Mesendoderm (in vitro differentiated cells): ENCODE data around the gene DEGS2.
A peak's percentile ranks its signal among the peaks of the same experiment; 100 is the strongest.

Source experiments
- DNase-seq: peaks from one replicate; pipeline ENCODE4 v3.0.0; 2013
- H2AK5ac ChIP-seq: 2 replicates; pipeline ENCODE4 v1.6.1; 2013; ENCODE audit warnings: low read length, inconsistent platforms
- H2BK120ac ChIP-seq: 2 replicates; pipeline ENCODE4 v1.6.1; 2013; ENCODE audit warnings: low read depth, mild to moderate bottlenecking, low read length, moderate library complexity, mixed read lengths
- H2BK15ac ChIP-seq: replicated peaks from 2 replicates; pipeline ENCODE4 v1.6.1; 2013; ENCODE audit warnings: low read depth, mild to moderate bottlenecking, moderate library complexity
- H2BK5ac ChIP-seq: 2 replicates; pipeline ENCODE4 v1.6.1; 2013; ENCODE audit warnings: low read length, inconsistent platforms
- H3K18ac ChIP-seq: 2 replicates; pipeline ENCODE4 v1.6.1; 2013; ENCODE audit warnings: mild to moderate bottlenecking, low read length, mixed read lengths
- H3K23ac ChIP-seq: one replicate; pipeline ENCODE4 v1.6.1; 2013; ENCODE audit warnings: low read length
- H3K27ac ChIP-seq: 2 replicates; pipeline ENCODE4 v1.5.1; 2013; ENCODE audit warnings: low read depth, mild to moderate bottlenecking, inconsistent platforms, low read length, moderate library complexity
- H3K27me3 ChIP-seq: 2 replicates; pipeline ENCODE4 v1.6.1; 2013; ENCODE audit warnings: low read length, control low read depth, mild to moderate bottlenecking, inconsistent platforms; ENCODE audit not compliant: insufficient read depth, poor library complexity
- H3K36me3 ChIP-seq: 2 replicates; pipeline ENCODE4 v1.6.1; 2013; ENCODE audit warnings: low read length, inconsistent platforms; ENCODE audit not compliant: control insufficient read depth, insufficient read depth
- H3K4ac ChIP-seq: one replicate; pipeline ENCODE4 v1.6.1; 2013; ENCODE audit warnings: low read depth, mild to moderate bottlenecking, low read length, moderate library complexity
- H3K4me1 ChIP-seq: 2 replicates; pipeline ENCODE4 v1.6.1; 2013; ENCODE audit warnings: low read depth, low read length, inconsistent platforms; ENCODE audit not compliant: control insufficient read depth
- H3K4me2 ChIP-seq: 2 replicates; pipeline ENCODE4 v1.6.1; 2013; ENCODE audit warnings: low read length
- H3K4me3 ChIP-seq: 2 replicates; pipeline ENCODE4 v1.5.1; 2013; ENCODE audit warnings: mild to moderate bottlenecking, low read length
- H3K56ac ChIP-seq: one replicate; pipeline ENCODE4 v1.6.1; 2013; ENCODE audit warnings: low read length
- H3K79me1 ChIP-seq: 2 replicates; pipeline ENCODE4 v1.6.1; 2013; ENCODE audit warnings: low read length, inconsistent platforms
- H3K79me2 ChIP-seq: 2 replicates; pipeline ENCODE4 v1.6.1; 2013; ENCODE audit warnings: mild to moderate bottlenecking, low read length; ENCODE audit not compliant: control insufficient read depth, insufficient read depth
- H3K9ac ChIP-seq: 2 replicates; pipeline ENCODE4 v1.6.1; 2013; ENCODE audit warnings: low read length, inconsistent platforms
- H4K5ac ChIP-seq: one replicate; pipeline ENCODE4 v1.6.1; 2013; ENCODE audit warnings: low read length
- H4K8ac ChIP-seq: one replicate; pipeline ENCODE4 v1.6.1; 2013; ENCODE audit warnings: low read depth, mild to moderate bottlenecking, control low read depth, low read length, moderate library complexity
- WGBS: extraction: QIAGEN DNeasy Blood & Tissue Kit; methylation state at CpG from one replicate; pipeline ENCODE4 v1.1.7; 2013; ENCODE audit warnings: low lambda C conversion rate, missing lambda C conversion rate; ENCODE audit not compliant: insufficient coverage; ENCODE audit errors: extremely low coverage; 5-methylcytosine and 5-hydroxymethylcytosine counted together

The DEGS2 gene

DNA sequence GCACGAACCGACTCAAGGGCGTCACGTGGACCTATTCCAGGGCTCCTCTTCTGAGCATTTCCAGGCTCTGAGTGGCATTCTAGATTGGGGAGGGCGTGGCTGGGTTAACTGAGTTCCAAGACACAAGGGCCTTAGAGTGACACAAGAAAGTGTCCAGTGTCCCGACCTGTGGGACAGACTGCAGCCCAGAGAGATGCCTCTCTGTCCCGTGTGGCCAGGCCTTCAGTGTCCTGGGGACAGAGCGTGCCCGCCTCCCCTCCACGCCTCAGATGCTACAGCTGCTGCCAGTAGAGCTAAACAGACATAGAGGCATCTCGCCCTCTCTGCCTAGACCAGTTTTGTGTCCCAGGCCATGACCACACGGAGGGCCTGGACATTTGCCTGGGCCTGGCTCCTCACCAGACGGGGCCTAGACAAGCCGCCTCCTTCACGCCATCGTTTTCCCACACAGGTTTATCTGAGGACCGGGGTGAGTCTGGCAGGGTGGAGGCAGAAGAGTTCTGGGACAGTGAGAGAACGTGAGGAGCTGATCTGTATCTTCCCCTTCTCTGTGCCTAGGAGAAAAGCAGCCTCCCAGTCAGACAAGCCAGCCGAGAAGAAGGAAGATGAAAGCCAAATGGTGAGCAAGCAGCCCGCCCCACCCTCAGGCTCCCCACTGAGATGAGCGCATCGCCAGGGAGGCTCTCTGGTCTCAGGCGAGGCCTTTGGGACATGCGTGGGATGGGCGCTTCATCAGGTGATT is 27.1 kb downstream of the DEGS2 start:
- H3K36me3 ChIP-seq: no peaks in the 10 kb centered on the region
- no peak overlapping the region for H2BK120ac ChIP-seq
- no peak overlapping the region for H3K27ac ChIP-seq
- H3K4me2 ChIP-seq: no peak overlapping the region
- no peak for DNase-seq
- no peak overlapping the region for H2BK15ac ChIP-seq
- no peaks in the 10 kb centered on the region for H3K79me2 ChIP-seq
- H4K8ac ChIP-seq: no peak overlapping the region
- H2BK5ac ChIP-seq: no peak overlapping the region
- H3K9ac ChIP-seq: no peak overlapping the region
- no peak overlapping the region for H3K23ac ChIP-seq
- no peaks in the 10 kb centered on the region for H3K79me1 ChIP-seq
- WGBS: no CpG with 5 or more reads among the region's 25 CpGs
- H2AK5ac ChIP-seq: no peak overlapping the region
- H3K27me3 ChIP-seq: no peaks in the 10 kb centered on the region
- H3K4ac ChIP-seq: no peak overlapping the region
- no peak overlapping the region for H3K18ac ChIP-seq
- no peak overlapping the region for H3K4me3 ChIP-seq
- H4K5ac ChIP-seq: no peak overlapping the region
- H3K4me1 ChIP-seq: no peaks in the 10 kb centered on the region
- H3K56ac ChIP-seq: no peak overlapping the region

GRCh38 chr14:100131181-100131580 is 28.3 kb downstream of the DEGS2 start:
- Histone ChIP-seq H3K4me2 (no peak overlapping the region), H3K27ac (no peak overlapping the region), H2AK5ac (no peak overlapping the region), H3K9ac (no peak overlapping the region), H4K5ac (no peak overlapping the region), H3K18ac (no peak overlapping the region), H3K79me2 (no peaks in the 10 kb centered on the region), H3K23ac (no peak overlapping the region), H4K8ac (no peak overlapping the region), H2BK15ac (no peak overlapping the region), H3K4me3 (no peak overlapping the region), H3K56ac (peak overlapping the region; percentile 11), H3K27me3 (no peaks in the 10 kb centered on the region), H3K36me3 (no peaks in the 10 kb centered on the region), H3K4ac (no peak overlapping the region), H3K79me1 (no peaks in the 10 kb centered on the region), H2BK120ac (no peak overlapping the region), H3K4me1 (no peaks in the 10 kb centered on the region), H2BK5ac (no peak overlapping the region)
- no CpG with 5 or more reads among the region's 6 CpGs for WGBS
- DNase-seq: peak; percentile 59

GRCh38 chr14:100130521-100130920 is 28.9 kb downstream of the DEGS2 start:
- Histone ChIP-seq H3K27me3 (no peaks in the 10 kb centered on the region), H4K8ac (no peak overlapping the region), H3K4me3 (no peak overlapping the region), H3K23ac (no peak overlapping the region), H3K9ac (no peak overlapping the region), H3K4me2 (no peak overlapping the region), H3K4me1 (no peaks in the 10 kb centered on the region), H3K18ac (no peak overlapping the region), H2BK15ac (no peak overlapping the region), H2BK5ac (no peak overlapping the region), H2BK120ac (no peak overlapping the region), H4K5ac (no peak overlapping the region), H3K79me2 (no peaks in the 10 kb centered on the region), H3K56ac (no peak overlapping the region), H2AK5ac (no peak overlapping the region), H3K27ac (no peak overlapping the region), H3K79me1 (no peaks in the 10 kb centered on the region), H3K4ac (no peak overlapping the region), H3K36me3 (no peaks in the 10 kb centered on the region)
- WGBS: no CpG with 5 or more reads among the region's 11 CpGs
- DNase-seq: no peak

DNA sequence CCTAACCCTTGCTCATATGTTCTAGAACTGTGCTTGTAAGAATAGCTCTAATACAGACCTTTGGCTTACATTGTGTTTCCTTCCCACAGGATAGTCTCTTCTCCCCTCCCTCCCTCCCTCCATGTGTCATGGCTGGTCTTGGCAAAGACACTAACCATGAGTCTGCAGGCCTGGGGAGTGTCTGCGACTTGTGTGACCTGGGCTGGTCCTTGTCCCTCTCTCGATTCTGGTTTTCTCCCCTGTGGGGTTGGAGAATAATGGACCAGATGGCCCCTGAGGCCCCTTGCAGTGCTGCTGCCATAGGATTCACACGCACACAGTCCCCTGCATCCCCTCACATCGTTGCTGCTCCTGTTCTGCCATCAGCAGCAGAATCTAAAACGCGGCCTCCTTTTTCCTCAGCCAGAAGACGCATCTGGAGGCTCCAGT is 30.3 kb downstream of the DEGS2 start:
- WGBS: no CpG with 5 or more reads among the region's 7 CpGs
- H3K4me1 ChIP-seq: no peaks in the 10 kb centered on the region

DNA sequence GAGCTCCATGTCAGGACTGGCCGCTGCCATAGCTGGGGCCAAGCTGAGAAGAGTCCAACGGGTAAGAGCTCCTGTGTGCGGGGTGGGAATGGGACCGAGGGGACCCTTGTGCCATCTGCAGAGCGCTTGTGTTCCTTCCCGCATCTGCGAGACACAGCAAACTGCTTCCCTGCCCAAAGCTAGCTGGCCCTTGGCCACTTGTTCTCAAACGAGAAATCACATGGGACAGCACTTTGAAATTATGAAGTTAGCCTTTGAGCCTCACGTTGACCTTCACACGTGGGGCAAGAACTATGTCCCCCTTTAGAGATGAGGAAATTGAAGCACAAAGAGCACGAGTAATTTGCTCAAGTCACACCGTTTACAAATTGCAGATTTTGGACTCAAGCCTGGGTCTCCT is 30.8 kb downstream of the DEGS2 start:
- H3K79me1 ChIP-seq: no peaks in the 10 kb centered on the region
- H2AK5ac ChIP-seq: no peak overlapping the region
- no peaks in the 10 kb centered on the region for H3K27me3 ChIP-seq
- H2BK120ac ChIP-seq: no peak overlapping the region
- no peak overlapping the region for H2BK5ac ChIP-seq
- no peak overlapping the region for H4K5ac ChIP-seq
- H3K56ac ChIP-seq: no peak overlapping the region
- H3K36me3 ChIP-seq: no peaks in the 10 kb centered on the region
- no peak overlapping the region for H4K8ac ChIP-seq
- H3K4me3 ChIP-seq: no peak overlapping the region
- no peak overlapping the region for H3K23ac ChIP-seq
- no peak overlapping the region for H3K4ac ChIP-seq
- H2BK15ac ChIP-seq: no peak overlapping the region
- H3K27ac ChIP-seq: no peak overlapping the region
- DNase-seq: no peak
- no peaks in the 10 kb centered on the region for H3K79me2 ChIP-seq
- no CpG with 5 or more reads among the region's 12 CpGs for WGBS
- H3K18ac ChIP-seq: no peak overlapping the region
- H3K9ac ChIP-seq: no peak overlapping the region
- H3K4me1 ChIP-seq: no peaks in the 10 kb centered on the region
- H3K4me2 ChIP-seq: no peak overlapping the region

More for the DNA sequence above, 30.3 kb downstream of the DEGS2 start:
- no peaks in the 10 kb centered on the region for H3K27me3 ChIP-seq
- no peak for DNase-seq
- no peak overlapping the region for H3K23ac ChIP-seq
- H3K79me2 ChIP-seq: no peaks in the 10 kb centered on the region
- H3K27ac ChIP-seq: no peak overlapping the region
- no peaks in the 10 kb centered on the region for H3K36me3 ChIP-seq
- no peak overlapping the region for H4K8ac ChIP-seq
- no peak overlapping the region for H3K4ac ChIP-seq
- no peak overlapping the region for H3K9ac ChIP-seq
- H2BK15ac ChIP-seq: no peak overlapping the region
- no peak overlapping the region for H3K4me3 ChIP-seq
- no peak overlapping the region for H3K4me2 ChIP-seq
- H3K18ac ChIP-seq: no peak overlapping the region
- H3K56ac ChIP-seq: no peak overlapping the region
- no peak overlapping the region for H2BK120ac ChIP-seq
- H2AK5ac ChIP-seq: no peak overlapping the region
- no peak overlapping the region for H2BK5ac ChIP-seq
- no peak overlapping the region for H4K5ac ChIP-seq
- no peaks in the 10 kb centered on the region for H3K79me1 ChIP-seq
